CD4-positive, alpha-beta T cell (primary cell): Measurements from ENCODE around the gene DUSP10. TPM values are rescaled to one million over a fixed set of nuclear protein-coding genes. Genes with fewer than 3 reads are reported as not detected.

ENCODE experiments used
- ATAC-seq: fragments of 200-7000 bp; cut with Tn5 transposase; one replicate; pipeline ENCODE4 v1.10.0; 2022; ENCODE audit warnings: mild to moderate bottlenecking; ENCODE audit not compliant: poor library complexity
- CTCF ChIA-PET: fragments of 350-600 bp; sonication (Branson Sonifier 250); formaldehyde crosslinking; loops from one replicate; lab custom pipeline; 2021; ENCODE audit warnings: antibody characterized with exemption, inconsistent platforms; lab: Charles Lee
- POLR2A ChIA-PET: fragments of 350-600 bp; sonication (Branson Sonifier 250); formaldehyde crosslinking; loops from one replicate; lab custom pipeline; 2021; ENCODE audit warnings: antibody characterized with exemption, inconsistent platforms; lab: Charles Lee
- DNase-seq, 14 experiments: peaks; one replicate each; pipeline ENCODE4 v3.0.0-alpha.2; 2013 to 2020; ENCODE audit warnings: mixed read lengths in 2 of 14
- H3K27ac ChIP-seq, 2 donors: one replicate each; pipeline versions ENCODE4 v1.5.1 to v1.7.0; 2013; ENCODE audit warnings: low read length in 2 of 2, low read depth in 1 of 2, mild to moderate bottlenecking in 1 of 2
- H3K27me3 ChIP-seq, 2 experiments: 1 replicate in 1 of 2; 2 replicates in 1 of 2; pipeline versions ENCODE4 v1.6.1 to v1.7.0; 2013; ENCODE audit warnings: low read length in 2 of 2, control low read depth in 1 of 2, mild to moderate bottlenecking in 1 of 2, moderate library complexity in 1 of 2; ENCODE audit not compliant: insufficient read depth in 2 of 2, control insufficient read depth in 1 of 2
- H3K36me3 ChIP-seq: one replicate; pipeline ENCODE4 v1.6.1; 2013; ENCODE audit warnings: low read length, control low read depth; ENCODE audit not compliant: insufficient read depth
- H3K4me1 ChIP-seq: one replicate; pipeline ENCODE4 v1.6.1; 2013; ENCODE audit warnings: low read length, control low read depth; ENCODE audit not compliant: insufficient read depth
- H3K4me3 ChIP-seq: one replicate; pipeline ENCODE4 v1.5.1; 2013; ENCODE audit warnings: mild to moderate bottlenecking, low read length, moderate library complexity
- H3K9me3 ChIP-seq, 2 experiments: 1 replicate in 1 of 2; 2 replicates in 1 of 2; pipeline versions ENCODE4 v1.6.1 to v1.7.0; 2013; ENCODE audit warnings: low read length in 2 of 2, mild to moderate bottlenecking in 2 of 2, control low read depth in 1 of 2, moderate library complexity in 1 of 2; ENCODE audit not compliant: control insufficient read depth in 1 of 2, insufficient read depth in 1 of 2
- H3K27ac Mint-ChIP-seq: one replicate; pipeline ENCODE4 v1.8.0; 2020; ENCODE audit warnings: mixed read lengths
- H3K27me3 Mint-ChIP-seq: one replicate; pipeline ENCODE4 v1.8.0; 2021; ENCODE audit warnings: mixed read lengths
- H3K36me3 Mint-ChIP-seq: one replicate; pipeline ENCODE4 v1.8.0; 2021; ENCODE audit warnings: low read depth, mixed read lengths
- H3K4me1 Mint-ChIP-seq: one replicate; pipeline ENCODE4 v1.8.0; 2021; ENCODE audit warnings: low read depth, mixed read lengths
- H3K4me3 Mint-ChIP-seq: one replicate; pipeline ENCODE4 v1.8.0; 2020; ENCODE audit warnings: mild to moderate bottlenecking, mixed read lengths
- H3K9me3 Mint-ChIP-seq: one replicate; pipeline ENCODE4 v1.8.0; 2020; ENCODE audit warnings: mixed read lengths
- intact Hi-C, 2 experiments: fragments of 100-400 bp; cut with DNase I in 1 of 2; cut with micrococcal nuclease in 1 of 2; formaldehyde crosslinking; loops; one replicate each; pipeline versions ENCODE4 v1.15.1 to v1.9.0; 2023 to 2025; cut with DNase I, micrococcal nuclease
- total RNA-seq, 174 experiments: library from RNA in 2 of 174; stranded (reverse) in 2 of 174; gene quantifications; one replicate each; pipeline ENCODE4 v1.2.3 and lab custom pipeline; 2021 to 2026
- TF ChIP-seq, protein P1 (sequence below): fragments of 200-600 bp; IDR thresholded peaks from one replicate; pipeline ENCODE4 v1.8.0; 2022; ENCODE audit warnings: antibody characterized with exemption, mild to moderate bottlenecking

DUSP10 gene
- total RNA-seq, 2 experiments from 2014 or later, result 66.9 to 70.9 TPM

DNA sequence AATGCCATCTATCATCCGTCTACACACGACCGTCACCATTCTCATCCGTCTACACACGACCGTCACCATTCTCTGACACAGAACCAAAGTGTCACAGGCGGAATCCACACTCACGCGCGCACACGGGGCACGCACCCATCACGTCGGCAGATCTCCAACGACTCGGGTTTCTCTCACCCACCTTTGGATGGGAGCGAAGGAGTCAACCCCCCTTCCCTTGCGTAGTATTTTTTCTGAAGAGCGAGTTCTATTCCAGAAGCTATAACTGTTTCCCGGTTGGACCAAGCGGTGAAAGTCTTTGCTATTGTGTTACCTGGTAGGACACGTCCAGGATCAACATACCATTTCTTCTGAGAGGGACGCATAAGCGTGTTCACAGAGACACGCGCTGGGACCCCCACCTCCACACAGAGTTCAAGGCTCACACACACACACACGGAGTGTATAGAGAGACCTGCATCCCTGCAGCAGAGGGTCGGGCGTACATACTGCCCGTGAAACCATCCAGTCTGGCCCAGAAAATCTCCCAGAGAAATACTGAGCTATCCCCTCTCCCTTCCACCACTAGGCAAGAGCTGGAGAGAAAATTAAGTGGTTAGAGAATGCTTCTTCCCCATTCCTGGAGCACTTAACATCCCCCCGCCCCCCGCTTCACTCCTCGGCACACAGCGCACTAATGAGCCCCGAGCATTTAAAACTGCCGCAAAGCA lies 741 bp downstream of the DUSP10 start:
- POLR2A ChIA-PET, result interaction anchor here (0.7 to 7.2 kb wide), 41 partner anchors 8 to 1623 kb away, joined by 3 to 172 read pairs (median 5); partner anchors contain the start of genes AIDA, BROX, SUSD4 and TAF1A
- H3K4me1 ChIP-seq, result peaks cover 47% of the 10 kb centered on the region

DNA sequence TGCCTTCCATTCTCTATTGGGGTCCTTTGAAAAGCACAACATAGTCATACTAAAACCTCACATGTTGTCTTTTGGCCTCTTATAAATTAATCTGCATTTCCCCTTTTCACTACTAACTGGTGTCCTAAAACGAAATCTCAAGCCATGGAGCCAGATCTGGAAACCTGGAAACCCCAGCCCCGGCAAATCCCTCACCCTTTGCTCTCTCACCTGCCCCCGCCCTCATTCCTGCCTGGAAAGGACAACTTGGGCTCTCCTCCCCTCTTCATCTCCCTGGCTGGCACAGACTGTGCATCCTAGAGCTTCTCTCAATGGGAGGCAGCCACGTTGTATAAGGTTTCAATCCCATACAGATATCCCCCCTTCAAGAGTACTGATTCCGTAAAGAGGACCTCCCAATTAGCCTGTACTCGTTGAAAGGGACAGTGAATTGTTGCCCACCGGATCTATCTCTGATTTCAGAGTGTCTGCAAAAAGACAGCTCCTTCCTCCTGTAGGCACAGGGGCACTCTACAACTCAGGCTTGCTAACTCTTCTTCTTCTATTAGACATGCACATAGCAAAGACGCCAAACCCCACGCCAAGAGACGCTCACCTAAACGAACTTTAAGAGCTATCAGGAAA lies 1.4 kb downstream of the DUSP10 start:
- no peaks in the 10 kb centered on the region for H3K9me3 ChIP-seq
- ChIA-PET CTCF (interaction anchor here (1.3 to 3.6 kb wide), 6 partner anchors 18 to 262 kb away, joined by 3 to 22 read pairs (median 10); no protein-coding TSS in a partner anchor), POLR2A (interaction anchor here (0.5 to 7.2 kb wide), 13 partner anchors 13 to 850 kb away, joined by 3 to 172 read pairs (median 13); partner anchors contain the start of gene TAF1A)
- no peak for DNase-seq
- ATAC-seq, result no peak
- Mint-ChIP-seq H3K4me1 (peaks cover 36% of the 10 kb centered on the region), H3K4me3 (no peak overlapping the region), H3K36me3 (peaks cover 17% of the 10 kb centered on the region), H3K27me3 (no peaks in the 10 kb centered on the region), H3K27ac (no peak overlapping the region), H3K9me3 (no peaks in the 10 kb centered on the region)
- H3K4me1 ChIP-seq, result peaks cover 47% of the 10 kb centered on the region
- peaks cover 3% of the 10 kb centered on the region for H3K36me3 ChIP-seq
- H3K27ac ChIP-seq, result no peak overlapping the region
- TF ChIP-seq, protein P1, sequence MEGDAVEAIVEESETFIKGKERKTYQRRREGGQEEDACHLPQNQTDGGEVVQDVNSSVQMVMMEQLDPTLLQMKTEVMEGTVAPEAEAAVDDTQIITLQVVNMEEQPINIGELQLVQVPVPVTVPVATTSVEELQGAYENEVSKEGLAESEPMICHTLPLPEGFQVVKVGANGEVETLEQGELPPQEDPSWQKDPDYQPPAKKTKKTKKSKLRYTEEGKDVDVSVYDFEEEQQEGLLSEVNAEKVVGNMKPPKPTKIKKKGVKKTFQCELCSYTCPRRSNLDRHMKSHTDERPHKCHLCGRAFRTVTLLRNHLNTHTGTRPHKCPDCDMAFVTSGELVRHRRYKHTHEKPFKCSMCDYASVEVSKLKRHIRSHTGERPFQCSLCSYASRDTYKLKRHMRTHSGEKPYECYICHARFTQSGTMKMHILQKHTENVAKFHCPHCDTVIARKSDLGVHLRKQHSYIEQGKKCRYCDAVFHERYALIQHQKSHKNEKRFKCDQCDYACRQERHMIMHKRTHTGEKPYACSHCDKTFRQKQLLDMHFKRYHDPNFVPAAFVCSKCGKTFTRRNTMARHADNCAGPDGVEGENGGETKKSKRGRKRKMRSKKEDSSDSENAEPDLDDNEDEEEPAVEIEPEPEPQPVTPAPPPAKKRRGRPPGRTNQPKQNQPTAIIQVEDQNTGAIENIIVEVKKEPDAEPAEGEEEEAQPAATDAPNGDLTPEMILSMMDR, result no peak
- intact Hi-C loops, result loop anchor here (2.0 to 10.0 kb wide), 6 partner anchors 26 to 874 kb away; partner anchors contain the start of genes MIA3 (in 1 of the 2) and TAF1A (in 1 of the 2)
- H3K27me3 ChIP-seq, result no peaks in the 10 kb centered on the region
- peak overlapping the region; percentile 75 for H3K4me3 ChIP-seq

More for the DNA sequence above, 741 bp downstream of the DUSP10 start:
- no peak for ATAC-seq
- no peak overlapping the region for H3K4me3 Mint-ChIP-seq
- TF ChIP-seq, protein P1, result no peak
- H3K27ac ChIP-seq, result peak overlapping the region; percentile 80 to 87
- DNase-seq, result peak in 9 of 14 experiments; percentile 6 to 66 (median 32)
- no peaks in the 10 kb centered on the region for H3K9me3 ChIP-seq
- H3K4me1 Mint-ChIP-seq, result peaks cover 29% of the 10 kb centered on the region
- H3K27ac Mint-ChIP-seq, result no peak overlapping the region
- CTCF ChIA-PET, result interaction anchor here (1.1 to 3.6 kb wide), 11 partner anchors 11 to 972 kb away, joined by 3 to 22 read pairs (median 6); no protein-coding TSS in a partner anchor
- H3K36me3 Mint-ChIP-seq, result peaks cover 13% of the 10 kb centered on the region
- no peaks in the 10 kb centered on the region for H3K27me3 ChIP-seq
- intact Hi-C loops, result loop anchor here (1.0 to 10.0 kb wide), 7 partner anchors 26 to 874 kb away; partner anchors contain the start of genes MIA3 (in 1 of the 2) and TAF1A (in 1 of the 2)
- H3K4me3 ChIP-seq, result peak overlapping the region; percentile 75
- H3K9me3 Mint-ChIP-seq, result no peaks in the 10 kb centered on the region
- no peaks in the 10 kb centered on the region for H3K27me3 Mint-ChIP-seq
- peaks cover 3% of the 10 kb centered on the region for H3K36me3 ChIP-seq

DNA sequence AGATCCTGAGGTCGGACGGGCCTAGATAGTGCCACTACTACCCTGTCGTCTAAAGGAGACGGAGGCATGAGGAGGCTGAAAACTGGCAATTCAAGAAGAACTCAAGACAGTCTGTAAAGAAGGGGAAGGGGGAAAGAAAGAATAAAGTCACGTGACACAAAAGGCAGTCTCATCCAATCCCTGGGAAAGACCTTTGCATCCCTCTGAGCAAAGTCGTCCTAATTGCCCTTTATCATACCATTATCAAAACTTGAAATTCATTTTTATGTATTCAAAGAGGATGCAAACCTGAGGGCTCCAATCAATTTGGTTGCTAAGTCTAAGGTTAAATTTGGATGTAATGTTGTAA lies 2.2 kb downstream of the DUSP10 start:
- intact Hi-C loops, result loop anchor here (2.0 to 10.0 kb wide), 6 partner anchors 25 to 875 kb away; partner anchors contain the start of genes MIA3 (in 1 of the 2) and TAF1A (in 1 of the 2)
- POLR2A ChIA-PET, result interaction anchor here (4.8 to 7.2 kb wide), 2 partner anchors 12 to 29 kb away, joined by 103 to 172 read pairs; no protein-coding TSS in a partner anchor
- Mint-ChIP-seq H3K9me3 (no peaks in the 10 kb centered on the region), H3K27me3 (no peaks in the 10 kb centered on the region), H3K4me1 (peaks cover 42% of the 10 kb centered on the region), H3K27ac (no peak overlapping the region), H3K36me3 (peaks cover 17% of the 10 kb centered on the region), H3K4me3 (peak overlapping the region; percentile 68)
- Histone ChIP-seq H3K27me3 (no peaks in the 10 kb centered on the region), H3K36me3 (peaks cover 3% of the 10 kb centered on the region), H3K9me3 (no peaks in the 10 kb centered on the region), H3K4me3 (no peak overlapping the region), H3K4me1 (peaks cover 51% of the 10 kb centered on the region), H3K27ac (no peak overlapping the region)
- CTCF ChIA-PET, result interaction anchor here (1.5 kb wide), 1 partner anchor 17 kb away, joined by 3 read pairs; no protein-coding TSS in a partner anchor
- TF ChIP-seq, protein P1, result no peak
- no peak for DNase-seq
- no peak for ATAC-seq
